HepG2 (cell line): ENCODE results near the gene ISY1. TPM values are rescaled to one million over a fixed set of nuclear protein-coding genes. Genes with fewer than 3 reads are reported as not detected.
A peak's percentile ranks its signal among the peaks of the same experiment; 100 is the strongest.

ENCODE experiments used
- ATAC-seq: fragments of 200-7000 bp; cut with Tn5 transposase; 3 replicates; pipeline ENCODE4 v1.9.1; 2020; ENCODE audit warnings: mild to moderate bottlenecking, moderate library complexity
- BruUV-seq: library from RNA; stranded (reverse); fragments of 400-500 nt; replicated peaks from 2 replicates; lab custom pipeline; 2021; lab: Mats Ljungman, UMichigan
- CTCF ChIA-PET: fragments of 300-600 bp; formaldehyde crosslinking; extraction: SDS; loops from one replicate; lab custom pipeline; 2021; ENCODE audit warnings: low total read pairs, inconsistent platforms, low intra/inter-chr PET ratio; lab: Yijun Ruan, JAX
- POLR2A ChIA-PET: fragments of 350-600 bp; sonication (Branson Sonifier 250); formaldehyde crosslinking; loops from one replicate; lab custom pipeline; 2020; ENCODE audit warnings: antibody characterized with exemption, inconsistent platforms; lab: Yijun Ruan, JAX
- DNase-seq: peaks from one replicate; pipeline ENCODE4 v3.0.0-alpha.2; 2015; ENCODE audit warnings: low spot score
- FAIRE-seq: peaks from 3 replicates; lab custom pipeline; 2011; peaks lifted over from hg19 to GRCh38; lab: Jason Lieb, UNC
- H2AFZ ChIP-seq: one replicate; pipeline ENCODE4 v1.6.1; 2011; ENCODE audit warnings: low read length, inconsistent platforms
- H3K27ac ChIP-seq: fragments of 300-600 bp; 3 replicates; pipeline ENCODE4 v1.8.0; 2011; ENCODE audit warnings: mixed run types, mild to moderate bottlenecking, mixed read lengths, low read length, inconsistent platforms; ENCODE audit not compliant: insufficient read depth; ENCODE audit errors: extremely low read length
- H3K27me3 ChIP-seq, 2 experiments: fragments of 200-600 bp in 1 of 2; 2 replicates in 1 of 2; 3 replicates in 1 of 2; pipeline versions ENCODE4 v1.6.0 to v1.8.0; 2011; ENCODE audit warnings: low read length in 2 of 2, mild to moderate bottlenecking in 2 of 2, moderate library complexity in 2 of 2, inconsistent platforms in 1 of 2; ENCODE audit not compliant: insufficient read depth in 2 of 2, control insufficient read depth in 1 of 2
- H3K36me3 ChIP-seq, 2 experiments: fragments of 200-600 bp in 1 of 2; replicated peaks in 1 of 2; 2 replicates in 1 of 2; 3 replicates in 1 of 2; pipeline versions ENCODE4 v1.5.1 to v1.8.0; 2011; ENCODE audit warnings: low read length in 2 of 2, inconsistent platforms in 1 of 2; ENCODE audit not compliant: insufficient read depth in 2 of 2, control insufficient read depth in 1 of 2
- H3K4me1 ChIP-seq: 2 replicates; pipeline ENCODE4 v1.5.1; 2012; ENCODE audit warnings: low read length, inconsistent platforms; ENCODE audit not compliant: insufficient read depth
- H3K4me2 ChIP-seq: 2 replicates; pipeline ENCODE4 v1.6.0; 2011; ENCODE audit warnings: low read depth, low read length, inconsistent platforms
- H3K4me3 ChIP-seq, 3 experiments: fragments of 200-600 bp in 1 of 3; sonication (generic), shearing (Covaris generic) in 1 of 3; replicated peaks in 1 of 3; 2 replicates each; pipeline ENCODE4 v1.5.1; 2011 to 2016; ENCODE audit warnings: low read length in 3 of 3, inconsistent platforms in 2 of 3, low read depth in 2 of 3, mild to moderate bottlenecking in 2 of 3, control low read depth in 1 of 3, mixed read lengths in 1 of 3; ENCODE audit not compliant: insufficient read depth in 1 of 3
- H3K79me2 ChIP-seq: one replicate; pipeline ENCODE4 v1.6.1; 2011; ENCODE audit warnings: low read length, inconsistent platforms; ENCODE audit not compliant: insufficient read depth
- H3K9ac ChIP-seq: 2 replicates; pipeline ENCODE4 v1.6.0; 2011; ENCODE audit warnings: mild to moderate bottlenecking, low read depth, low read length, inconsistent platforms; ENCODE audit not compliant: insufficient read depth
- H3K9me3 ChIP-seq: 2 replicates; pipeline ENCODE4 v1.5.1; 2012; ENCODE audit warnings: mild to moderate bottlenecking, low read length
- H4K20me1 ChIP-seq: 2 replicates; pipeline ENCODE4 v1.6.0; 2011; ENCODE audit warnings: inconsistent platforms, mild to moderate bottlenecking, low read length, moderate library complexity; ENCODE audit not compliant: insufficient read depth
- FOXC1 ChIP-seq: sonication (generic); formaldehyde crosslinking; IDR thresholded peaks from 2 replicates; pipeline ENCODE4 v1.8.0; 2022; ENCODE audit warnings: mild to moderate bottlenecking, missing genetic modification reagents, borderline replicate concordance
- SRSF4 ChIP-seq: fragments of 200-400 bp; formaldehyde crosslinking; IDR thresholded peaks from one replicate; pipeline ENCODE4 v1.6.1; 2018; ENCODE audit warnings: mild to moderate bottlenecking, low read depth, low read length, moderate library complexity; ENCODE audit not compliant: poor library complexity, severe bottlenecking
- TEAD2 ChIP-seq: sonication (generic); formaldehyde crosslinking; IDR thresholded peaks from 2 replicates; pipeline ENCODE4 v1.9.0; 2021; ENCODE audit warnings: missing genetic modification reagents
- ZNF569 ChIP-seq: sonication (generic); formaldehyde crosslinking; IDR thresholded peaks from 2 replicates; pipeline ENCODE4 v1.5.0; 2020; ENCODE audit warnings: mild to moderate bottlenecking, missing genetic modification reagents, moderate library complexity, borderline replicate concordance
- ZNF615 ChIP-seq: sonication (generic); formaldehyde crosslinking; IDR thresholded peaks from 2 replicates; pipeline ENCODE4 v1.5.0; 2020; ENCODE audit warnings: mild to moderate bottlenecking, missing genetic modification reagents, borderline replicate concordance
- ZNF768 ChIP-seq: sonication (generic); formaldehyde crosslinking; IDR thresholded peaks from 2 replicates; pipeline ENCODE4 v1.4.0; 2020; ENCODE audit warnings: missing genetic modification reagents
- ZSCAN29 ChIP-seq: sonication (generic); formaldehyde crosslinking; conservative IDR thresholded peaks from 2 replicates; pipeline ENCODE4 v1.4.0; 2020; ENCODE audit warnings: mild to moderate bottlenecking, missing genetic modification reagents
- WGBS: methylation state at CpG from one replicate; pipeline ENCODE4 v1.1.6; 2017; ENCODE audit warnings: low lambda C conversion rate; 5-methylcytosine and 5-hydroxymethylcytosine counted together
- in situ Hi-C: cut with HindIII; loops from 2 replicates; pipeline ENCODE4 v1.10.0; 2017; ENCODE audit warnings: low pct_unique_long_range_greater_than_20kb; ENCODE audit not compliant: extremely low pct_ligation_motif_present
- intact Hi-C: fragments of 100-400 bp; cut with micrococcal nuclease; formaldehyde crosslinking; loops from one replicate; pipeline ENCODE4 v1.10.0; 2022; ENCODE audit not compliant: unreplicated experiment
- polyA plus RNA-seq, 8 experiments: library from polyadenylated mRNA; depleted of rRNA in 3 of 8; stranded (reverse) in 7 of 8; unstranded in 1 of 8; fragments of >200 nt; fragmentation: Illumina TruSeq in 4 of 8; extraction: Trizol in 4 of 8; gene quantifications; 2 replicates each; pipeline versions ENCODE4 v1.2.1 to v1.2.3, GENCODE V29; 2011 to 2016; ENCODE audit warnings: low read depth in 4 of 8, missing spikeins in 1 of 8, mixed read lengths in 1 of 8; ENCODE audit not compliant: insufficient read depth in 1 of 8
- total RNA-seq, 5 experiments: library from RNA; depleted of rRNA; stranded (reverse); fragments of >200 nt; fragmentation: Illumina TruSeq; extraction: Trizol; gene quantifications; 2 replicates each; pipeline ENCODE4 v1.2.3, GENCODE V29; 2016; ENCODE audit warnings: low read depth in 1 of 5
- TF ChIP-seq, protein P1 (sequence below): sonication (generic); formaldehyde crosslinking; IDR thresholded peaks from 2 replicates; pipeline ENCODE4 v1.9.0; 2021; ENCODE audit warnings: mild to moderate bottlenecking, missing genetic modification reagents
- TF ChIP-seq, protein P2 (sequence below), 2 experiments: sonication (generic) in 1 of 2; formaldehyde crosslinking in 1 of 2; IDR thresholded peaks; 2 replicates each; pipeline versions ENCODE4 v1.5.1 to v1.6.1; 2011 to 2020; ENCODE audit warnings: borderline replicate concordance in 1 of 2, low read depth in 1 of 2, low read length in 1 of 2, mild to moderate bottlenecking in 1 of 2, missing genetic modification reagents in 1 of 2, moderate library complexity in 1 of 2

Gene ISY1
- total and polyA plus RNA-seq, 2 of the 13 experiments (the other 11 are each of a cell fraction or from before 2014, with no cell fraction given): 21.0 to 39.1 TPM

DNA sequence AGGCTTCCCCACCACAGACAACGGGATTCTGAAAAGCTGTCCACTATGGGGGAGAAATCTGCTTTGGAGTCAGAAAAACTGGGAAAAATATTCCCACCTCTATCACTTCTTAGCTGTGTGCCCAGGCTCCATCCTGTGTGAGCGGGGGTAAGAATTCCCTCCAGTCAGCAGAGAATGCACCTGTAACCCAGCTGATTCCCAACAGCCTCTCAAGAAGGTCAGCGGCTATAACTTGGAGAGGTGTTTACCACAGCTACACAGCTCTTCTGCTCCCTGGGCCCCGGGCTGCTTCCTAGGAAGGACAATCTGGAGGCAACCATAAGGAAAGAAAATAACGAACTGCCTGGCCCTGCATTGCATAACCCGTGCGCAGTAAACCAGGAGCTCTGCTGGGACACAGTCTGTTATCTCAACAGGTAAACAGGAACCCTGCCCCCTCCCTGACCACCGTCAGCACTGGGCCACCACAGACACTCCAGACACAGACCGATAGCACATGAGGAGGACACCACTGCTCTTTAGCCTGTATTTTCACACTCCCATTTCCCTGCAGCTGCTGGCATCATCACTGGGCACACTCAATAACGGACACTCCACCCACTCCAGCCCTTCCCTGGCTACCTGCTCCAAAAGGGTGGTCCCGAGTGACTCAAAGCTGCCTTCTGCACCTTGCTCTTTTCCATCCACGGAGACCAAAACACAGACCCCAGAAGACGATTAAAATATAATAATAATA lies 41.3 kb downstream of the ISY1 start:
- 2% methylated on average over 13 of the region's 13 CpGs for WGBS
- Histone ChIP-seq H3K36me3 (peaks cover 2 to 13% of the 10 kb centered on the region in 2 experiments; a peak in 2 of 5 replicates), H3K27ac (peak overlapping the region; percentile 81), H3K79me2 (peaks cover 51% of the 10 kb centered on the region), H3K9me3 (no peaks in the 10 kb centered on the region), H4K20me1 (peaks cover 18% of the 10 kb centered on the region), H3K9ac (peak overlapping the region; percentile 86), H3K4me3 (peak overlapping the region; percentile 65 to 83 (median 81)), H2AFZ (no peak overlapping the region), H3K27me3 (no peaks in the 10 kb centered on the region; a peak in 1 of 5 replicates), H3K4me1 (peaks cover 60% of the 10 kb centered on the region), H3K4me2 (peak overlapping the region; percentile 87)
- no TSS peak for BruUV-seq
- intact Hi-C loops: loop anchor here (5.0 kb wide), 3 partner anchors 63 to 128 kb away; partner anchors contain the start of genes CNBP and COPG1
- peak; percentile 86 for DNase-seq
- ChIA-PET CTCF (no interaction called here), POLR2A (interaction anchor here (0.8 to 4.8 kb wide), 12 partner anchors 9 to 439 kb away, joined by 3 to 25 read pairs (median 4); partner anchors contain the start of genes CNBP and COPG1)
- in situ Hi-C loops: no loop called here
- peak; percentile 93 for FAIRE-seq
- peak; percentile 56 for ATAC-seq
- TF ChIP-seq FOXC1 (peak; percentile 13; the same call in 1 of the 2 replicates), ZNF615 (CRISPR knock-in tag) (no peak), TEAD2 (CRISPR knock-in tag) (no peak), SRSF4 (no peak), ZNF569 (CRISPR knock-in tag) (no peak), ZSCAN29 (CRISPR knock-in tag) (no peak), ZNF768 (CRISPR knock-in tag) (no peak)
- TF ChIP-seq, protein P1, sequence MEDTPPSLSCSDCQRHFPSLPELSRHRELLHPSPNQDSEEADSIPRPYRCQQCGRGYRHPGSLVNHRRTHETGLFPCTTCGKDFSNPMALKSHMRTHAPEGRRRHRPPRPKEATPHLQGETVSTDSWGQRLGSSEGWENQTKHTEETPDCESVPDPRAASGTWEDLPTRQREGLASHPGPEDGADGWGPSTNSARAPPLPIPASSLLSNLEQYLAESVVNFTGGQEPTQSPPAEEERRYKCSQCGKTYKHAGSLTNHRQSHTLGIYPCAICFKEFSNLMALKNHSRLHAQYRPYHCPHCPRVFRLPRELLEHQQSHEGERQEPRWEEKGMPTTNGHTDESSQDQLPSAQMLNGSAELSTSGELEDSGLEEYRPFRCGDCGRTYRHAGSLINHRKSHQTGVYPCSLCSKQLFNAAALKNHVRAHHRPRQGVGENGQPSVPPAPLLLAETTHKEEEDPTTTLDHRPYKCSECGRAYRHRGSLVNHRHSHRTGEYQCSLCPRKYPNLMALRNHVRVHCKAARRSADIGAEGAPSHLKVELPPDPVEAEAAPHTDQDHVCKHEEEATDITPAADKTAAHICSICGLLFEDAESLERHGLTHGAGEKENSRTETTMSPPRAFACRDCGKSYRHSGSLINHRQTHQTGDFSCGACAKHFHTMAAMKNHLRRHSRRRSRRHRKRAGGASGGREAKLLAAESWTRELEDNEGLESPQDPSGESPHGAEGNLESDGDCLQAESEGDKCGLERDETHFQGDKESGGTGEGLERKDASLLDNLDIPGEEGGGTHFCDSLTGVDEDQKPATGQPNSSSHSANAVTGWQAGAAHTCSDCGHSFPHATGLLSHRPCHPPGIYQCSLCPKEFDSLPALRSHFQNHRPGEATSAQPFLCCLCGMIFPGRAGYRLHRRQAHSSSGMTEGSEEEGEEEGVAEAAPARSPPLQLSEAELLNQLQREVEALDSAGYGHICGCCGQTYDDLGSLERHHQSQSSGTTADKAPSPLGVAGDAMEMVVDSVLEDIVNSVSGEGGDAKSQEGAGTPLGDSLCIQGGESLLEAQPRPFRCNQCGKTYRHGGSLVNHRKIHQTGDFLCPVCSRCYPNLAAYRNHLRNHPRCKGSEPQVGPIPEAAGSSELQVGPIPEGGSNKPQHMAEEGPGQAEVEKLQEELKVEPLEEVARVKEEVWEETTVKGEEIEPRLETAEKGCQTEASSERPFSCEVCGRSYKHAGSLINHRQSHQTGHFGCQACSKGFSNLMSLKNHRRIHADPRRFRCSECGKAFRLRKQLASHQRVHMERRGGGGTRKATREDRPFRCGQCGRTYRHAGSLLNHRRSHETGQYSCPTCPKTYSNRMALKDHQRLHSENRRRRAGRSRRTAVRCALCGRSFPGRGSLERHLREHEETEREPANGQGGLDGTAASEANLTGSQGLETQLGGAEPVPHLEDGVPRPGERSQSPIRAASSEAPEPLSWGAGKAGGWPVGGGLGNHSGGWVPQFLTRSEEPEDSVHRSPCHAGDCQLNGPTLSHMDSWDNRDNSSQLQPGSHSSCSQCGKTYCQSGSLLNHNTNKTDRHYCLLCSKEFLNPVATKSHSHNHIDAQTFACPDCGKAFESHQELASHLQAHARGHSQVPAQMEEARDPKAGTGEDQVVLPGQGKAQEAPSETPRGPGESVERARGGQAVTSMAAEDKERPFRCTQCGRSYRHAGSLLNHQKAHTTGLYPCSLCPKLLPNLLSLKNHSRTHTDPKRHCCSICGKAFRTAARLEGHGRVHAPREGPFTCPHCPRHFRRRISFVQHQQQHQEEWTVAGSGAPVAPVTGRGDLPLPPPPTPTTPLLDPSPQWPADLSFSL: no peak
- TF ChIP-seq, protein P2, sequence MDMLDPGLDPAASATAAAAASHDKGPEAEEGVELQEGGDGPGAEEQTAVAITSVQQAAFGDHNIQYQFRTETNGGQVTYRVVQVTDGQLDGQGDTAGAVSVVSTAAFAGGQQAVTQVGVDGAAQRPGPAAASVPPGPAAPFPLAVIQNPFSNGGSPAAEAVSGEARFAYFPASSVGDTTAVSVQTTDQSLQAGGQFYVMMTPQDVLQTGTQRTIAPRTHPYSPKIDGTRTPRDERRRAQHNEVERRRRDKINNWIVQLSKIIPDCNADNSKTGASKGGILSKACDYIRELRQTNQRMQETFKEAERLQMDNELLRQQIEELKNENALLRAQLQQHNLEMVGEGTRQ (IDR thresholded peaks at IDR 0.05; ENCODE audit: low read depth, low read length): no peak
- TF ChIP-seq, protein P2 (CRISPR knock-in tag; IDR thresholded peaks at IDR 0.05; ENCODE audit: borderline replicate concordance): no peak
